CD4-positive, alpha-beta memory T cell (primary cell): ENCODE data around the gene CPLX3. TPM values are rescaled to one million over a fixed set of nuclear protein-coding genes. Genes with fewer than 3 reads are reported as not detected.

Source experiments
- CTCF ChIA-PET: fragments of 350-600 bp; sonication (Branson Sonifier 250); formaldehyde crosslinking; loops from one replicate; lab custom pipeline; 2021; ENCODE audit warnings: inconsistent platforms; ENCODE audit not compliant: partially characterized antibody; lab: Charles Lee
- POLR2A ChIA-PET: fragments of 350-600 bp; sonication (Branson Sonifier 250); formaldehyde crosslinking; loops from one replicate; lab custom pipeline; 2021; ENCODE audit not compliant: partially characterized antibody; lab: Charles Lee
- DNase-seq, 5 donors: peaks; one replicate each; pipeline versions ENCODE4 v3.0.0 to v3.0.0-alpha.2; 2020 to 2022; ENCODE audit warnings: mixed read lengths in 1 of 5
- H3K27ac ChIP-seq: one replicate; pipeline ENCODE4 v1.7.0; 2013; ENCODE audit warnings: low read depth, low read length
- H3K27me3 ChIP-seq: 2 replicates; pipeline ENCODE4 v1.7.0; 2013; ENCODE audit warnings: mild to moderate bottlenecking, low read length, moderate library complexity; ENCODE audit not compliant: insufficient read depth
- H3K36me3 ChIP-seq: 2 replicates; pipeline ENCODE4 v1.7.0; 2013; ENCODE audit warnings: mild to moderate bottlenecking, low read length, moderate library complexity; ENCODE audit not compliant: insufficient read depth
- H3K4me1 ChIP-seq: 2 replicates; pipeline ENCODE4 v1.7.0; 2013; ENCODE audit warnings: mild to moderate bottlenecking, low read length, moderate library complexity; ENCODE audit not compliant: insufficient read depth
- H3K4me3 ChIP-seq, 2 donors: one replicate each; pipeline ENCODE4 v1.7.0; 2013; ENCODE audit warnings: low read length in 2 of 2, mild to moderate bottlenecking in 1 of 2
- H3K9me3 ChIP-seq, 2 donors: one replicate each; pipeline ENCODE4 v1.7.0; 2013; ENCODE audit warnings: low read length in 2 of 2, control low read depth in 1 of 2; ENCODE audit not compliant: control insufficient read depth in 1 of 2
- H3K27ac Mint-ChIP-seq, 7 donors: one replicate each; pipeline ENCODE4 v1.8.0; 2020 to 2021; ENCODE audit warnings: mixed read lengths in 7 of 7, mild to moderate bottlenecking in 6 of 7, inconsistent platforms in 3 of 7, moderate library complexity in 3 of 7
- H3K27me3 Mint-ChIP-seq, 2 donors: one replicate each; pipeline ENCODE4 v1.8.0; 2020 to 2021; ENCODE audit warnings: mixed read lengths in 2 of 2
- H3K36me3 Mint-ChIP-seq, 2 donors: one replicate each; pipeline ENCODE4 v1.8.0; 2020 to 2021; ENCODE audit warnings: mixed read lengths in 2 of 2, inconsistent platforms in 1 of 2, mild to moderate bottlenecking in 1 of 2
- H3K4me1 Mint-ChIP-seq, 4 donors: one replicate each; pipeline ENCODE4 v1.8.0; 2020 to 2021; ENCODE audit warnings: mixed read lengths in 4 of 4, mild to moderate bottlenecking in 1 of 4
- H3K4me3 Mint-ChIP-seq, 8 donors: one replicate each; pipeline ENCODE4 v1.8.0; 2020 to 2021; ENCODE audit warnings: mixed read lengths in 8 of 8, mild to moderate bottlenecking in 7 of 8, moderate library complexity in 6 of 8, inconsistent platforms in 3 of 8
- H3K9me3 Mint-ChIP-seq, 8 donors: one replicate each; pipeline ENCODE4 v1.8.0; 2020 to 2021; ENCODE audit warnings: mixed read lengths in 8 of 8, mild to moderate bottlenecking in 5 of 8, inconsistent platforms in 3 of 8, moderate library complexity in 1 of 8
- intact Hi-C: fragments of 100-400 bp; cut with micrococcal nuclease; formaldehyde crosslinking; loops from one replicate; pipeline ENCODE4 v1.15.1; 2023
- polyA plus RNA-seq, 2 donors: library from polyadenylated mRNA; unstranded; fragments of 300-500 nt; fragmentation: Illumina TruSeq; gene quantifications; one replicate each; pipeline ENCODE4 v1.2.3, GENCODE V29; 2021
- total RNA-seq, 2 experiments: library from RNA; stranded (reverse); gene quantifications; one replicate each; pipeline ENCODE4 v1.2.3, GENCODE V29; 2021

The CPLX3 gene
- total and polyA plus RNA-seq, 4 experiments from 2014 or later: not detected

DNA sequence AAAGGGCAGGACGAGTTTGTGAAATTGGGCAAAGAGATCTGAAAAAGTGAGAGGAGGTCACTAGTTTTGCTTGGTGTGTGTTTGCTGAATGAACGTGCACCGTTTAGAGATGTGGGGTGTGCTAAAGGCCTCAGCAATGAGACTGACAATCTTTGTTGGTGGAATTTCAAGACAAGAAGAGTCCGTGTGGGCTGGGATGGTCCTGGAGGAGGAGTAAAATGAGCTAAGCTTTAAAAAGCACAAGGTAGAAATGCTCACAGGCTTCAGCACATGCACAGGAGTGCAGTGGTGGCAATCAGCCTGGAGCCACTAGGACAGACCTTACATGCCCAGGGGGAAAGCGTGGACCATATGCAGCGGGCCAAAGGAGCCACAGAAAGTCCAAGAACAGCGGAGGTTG, 1.5 kb upstream of the CPLX3 start:
- H3K9me3 Mint-ChIP-seq: peaks cover 0 to 1% (median 0%) of the 10 kb centered on the region in 8 donors
- POLR2A ChIA-PET: interaction anchor here (0.6 kb wide), 1 partner anchor 14 kb away, joined by 4 read pairs; no protein-coding TSS in a partner anchor

DNA sequence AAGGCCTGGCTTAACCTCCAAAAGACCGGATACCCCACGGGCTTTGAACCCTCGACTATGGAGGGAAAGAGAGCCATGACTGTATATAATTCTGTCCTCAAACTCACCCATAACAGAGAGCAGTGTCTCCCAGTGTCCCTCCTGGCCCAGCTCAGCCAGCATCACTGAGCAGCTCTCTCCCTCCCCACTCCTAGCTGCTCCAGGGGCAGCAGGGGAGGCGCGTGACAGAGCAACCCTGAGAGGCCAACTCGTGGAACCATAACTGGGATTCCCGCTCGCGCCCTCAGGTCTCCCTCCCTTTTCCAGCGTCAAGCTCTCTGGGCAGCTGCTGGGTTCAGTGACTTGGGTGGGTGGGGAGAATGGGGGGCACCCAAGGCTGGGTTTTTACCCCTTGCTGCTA, 561 bp upstream of the CPLX3 start:
- intact Hi-C loops: no loop called here
- H3K27ac ChIP-seq: no peak overlapping the region
- H3K4me1 ChIP-seq: no peaks in the 10 kb centered on the region
- Mint-ChIP-seq H3K27ac (no peak overlapping the region), H3K4me1 (peaks cover 0 to 9% (median 3%) of the 10 kb centered on the region in 4 donors), H3K27me3 (peaks cover 7 to 11% of the 10 kb centered on the region in 2 donors), H3K4me3 (no peak overlapping the region), H3K36me3 (no peaks in the 10 kb centered on the region), H3K9me3 (peaks cover 0 to 1% (median 0%) of the 10 kb centered on the region in 8 donors)
- CTCF ChIA-PET: interaction anchor here (0.8 to 2.6 kb wide), 4 partner anchors 10 to 125 kb away, joined by 3 to 7 read pairs (median 3); no protein-coding TSS in a partner anchor
- H3K4me3 ChIP-seq: no peak overlapping the region
- no peaks in the 10 kb centered on the region for H3K9me3 ChIP-seq
- POLR2A ChIA-PET: interaction anchor here (0.9 to 1.2 kb wide), 4 partner anchors 10 to 80 kb away, joined by 3 read pairs; no protein-coding TSS in a partner anchor
- H3K36me3 ChIP-seq: no peaks in the 10 kb centered on the region
- no peak for DNase-seq
- peaks cover 11% of the 10 kb centered on the region for H3K27me3 ChIP-seq

More for the DNA sequence above, 1.5 kb upstream of the CPLX3 start:
- H3K27me3 Mint-ChIP-seq: peaks cover 7 to 11% of the 10 kb centered on the region in 2 donors
- no peak overlapping the region for H3K4me3 ChIP-seq
- H3K27ac Mint-ChIP-seq: peak overlapping the region in 2 of 7 donors; percentile 37 to 39
- no peak for DNase-seq
- H3K9me3 ChIP-seq: no peaks in the 10 kb centered on the region
- H3K4me1 ChIP-seq: no peaks in the 10 kb centered on the region
- peaks cover 0 to 9% (median 3%) of the 10 kb centered on the region in 4 donors for H3K4me1 Mint-ChIP-seq
- peaks cover 11% of the 10 kb centered on the region for H3K27me3 ChIP-seq
- no peaks in the 10 kb centered on the region for H3K36me3 ChIP-seq
- no peak overlapping the region for H3K27ac ChIP-seq
- H3K4me3 Mint-ChIP-seq: no peak overlapping the region
- CTCF ChIA-PET: interaction anchor here (1.5 kb wide), 1 partner anchor 125 kb away, joined by 3 read pairs; no protein-coding TSS in a partner anchor
- intact Hi-C loops: no loop called here
- no peaks in the 10 kb centered on the region for H3K36me3 Mint-ChIP-seq

DNA sequence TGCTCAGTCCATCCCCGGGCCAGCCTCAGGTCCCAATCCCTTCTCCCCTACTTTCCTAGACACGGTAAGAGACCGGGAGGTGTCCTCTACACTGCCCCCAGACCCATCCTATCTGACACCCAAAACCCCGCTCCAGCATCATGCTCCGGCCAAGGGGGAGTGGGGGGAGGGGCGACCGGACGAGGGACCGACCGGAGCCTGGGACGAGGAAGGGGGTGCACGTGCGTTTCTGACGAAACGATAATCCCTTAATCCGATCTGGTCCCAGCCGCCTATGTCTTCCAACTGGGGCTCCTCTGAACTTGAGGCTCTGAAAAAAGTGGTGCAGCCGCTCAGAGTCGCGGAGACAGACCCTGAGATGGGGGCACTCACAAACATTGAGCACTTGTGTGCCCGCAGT, 494 bp downstream of the CPLX3 start:
- intact Hi-C loops: loop anchor here (1.0 kb wide), 1 partner anchor 168 kb away; the partner anchor contains the start of gene SCAMP5
- H3K27me3 ChIP-seq: peaks cover 11% of the 10 kb centered on the region
- POLR2A ChIA-PET: interaction anchor here (0.9 to 1.2 kb wide), 4 partner anchors 37 to 79 kb away, joined by 3 read pairs; no protein-coding TSS in a partner anchor

DNA sequence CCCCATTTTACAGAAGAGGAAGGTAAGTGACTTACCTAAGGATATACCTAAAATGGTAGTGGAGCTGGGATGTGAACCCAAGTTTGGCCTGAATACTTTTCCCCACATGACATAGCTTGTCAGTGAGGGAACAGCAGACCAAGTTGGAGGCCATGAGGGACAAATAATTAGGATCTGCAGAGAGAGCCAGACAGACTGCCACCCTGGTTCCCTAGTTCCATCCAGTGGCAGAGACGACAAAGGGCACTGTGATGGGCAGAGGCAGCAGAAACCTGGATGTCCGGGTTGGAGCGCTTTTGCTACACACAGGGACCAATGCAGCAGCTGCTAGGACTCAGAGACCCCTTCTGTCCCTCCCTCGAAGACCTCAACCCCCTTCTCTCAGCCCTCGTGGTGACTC, 1.2 kb downstream of the CPLX3 start:
- Mint-ChIP-seq H3K36me3 (no peaks in the 10 kb centered on the region), H3K4me3 (no peak overlapping the region), H3K9me3 (peaks cover 0 to 1% (median 0%) of the 10 kb centered on the region in 8 donors), H3K27me3 (peaks cover 7 to 11% of the 10 kb centered on the region in 2 donors), H3K27ac (no peak overlapping the region), H3K4me1 (peaks cover 0 to 9% (median 3%) of the 10 kb centered on the region in 4 donors)
- Histone ChIP-seq H3K27me3 (peaks cover 11% of the 10 kb centered on the region), H3K4me3 (no peak overlapping the region), H3K9me3 (no peaks in the 10 kb centered on the region), H3K27ac (no peak overlapping the region), H3K36me3 (no peaks in the 10 kb centered on the region), H3K4me1 (no peaks in the 10 kb centered on the region)
- ChIA-PET CTCF (interaction anchor here (0.8 to 2.6 kb wide), 5 partner anchors 9 to 74 kb away, joined by 3 to 8 read pairs (median 5); partner anchors contain the start of gene LMAN1L), POLR2A (interaction anchor here (0.5 kb wide), 1 partner anchor 18 kb away, joined by 3 read pairs; no protein-coding TSS in a partner anchor)
- DNase-seq: no peak
- intact Hi-C loops: loop anchor here (1.0 kb wide), 1 partner anchor 168 kb away; the partner anchor contains the start of gene SCAMP5

More for the DNA sequence above, 494 bp downstream of the CPLX3 start:
- peaks cover 0 to 9% (median 3%) of the 10 kb centered on the region in 4 donors for H3K4me1 Mint-ChIP-seq
- H3K36me3 Mint-ChIP-seq: no peaks in the 10 kb centered on the region
- Histone ChIP-seq H3K4me1 (no peaks in the 10 kb centered on the region), H3K4me3 (no peak overlapping the region), H3K36me3 (no peaks in the 10 kb centered on the region), H3K9me3 (no peaks in the 10 kb centered on the region), H3K27ac (no peak overlapping the region)
- H3K27me3 Mint-ChIP-seq: peaks cover 7 to 11% of the 10 kb centered on the region in 2 donors
- CTCF ChIA-PET: interaction anchor here (0.8 to 2.6 kb wide), 6 partner anchors 10 to 124 kb away, joined by 3 to 8 read pairs (median 4); no protein-coding TSS in a partner anchor
- DNase-seq: no peak
- no peak overlapping the region for H3K4me3 Mint-ChIP-seq
- peaks cover 0 to 1% (median 0%) of the 10 kb centered on the region in 8 donors for H3K9me3 Mint-ChIP-seq
- no peak overlapping the region for H3K27ac Mint-ChIP-seq

DNA sequence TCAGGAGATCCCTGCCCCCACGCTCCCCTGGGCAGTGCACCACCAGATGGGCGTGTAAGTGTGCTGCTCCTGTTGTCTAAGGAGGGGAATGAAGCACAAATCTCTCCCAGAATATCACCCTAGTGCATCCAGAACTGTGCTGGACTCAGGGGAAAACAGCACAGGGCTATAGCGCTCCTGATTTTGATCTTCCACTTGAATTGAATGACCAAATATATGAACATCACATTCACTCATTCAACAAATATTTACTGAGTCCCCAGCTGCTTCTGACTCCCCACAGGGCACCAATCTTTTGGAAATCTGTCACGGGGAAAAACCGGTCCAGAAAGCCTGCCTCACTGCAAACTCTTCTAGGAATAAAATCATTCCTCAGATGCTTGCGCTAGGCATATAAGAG, 2.4 kb downstream of the CPLX3 start:
- DNase-seq: no peak
- Histone ChIP-seq H3K9me3 (no peaks in the 10 kb centered on the region), H3K27me3 (peaks cover 11% of the 10 kb centered on the region), H3K27ac (no peak overlapping the region), H3K4me3 (no peak overlapping the region), H3K4me1 (no peaks in the 10 kb centered on the region), H3K36me3 (no peaks in the 10 kb centered on the region)
- Mint-ChIP-seq H3K9me3 (peaks cover 0 to 1% (median 0%) of the 10 kb centered on the region in 8 donors), H3K27ac (no peak overlapping the region), H3K36me3 (no peaks in the 10 kb centered on the region), H3K4me3 (no peak overlapping the region), H3K4me1 (peaks cover 0 to 9% (median 3%) of the 10 kb centered on the region in 4 donors), H3K27me3 (peaks cover 7 to 11% of the 10 kb centered on the region in 2 donors)
- CTCF ChIA-PET: interaction anchor here (0.7 to 1.8 kb wide), 4 partner anchors 29 to 196 kb away, joined by 3 to 8 read pairs (median 4); no protein-coding TSS in a partner anchor
- POLR2A ChIA-PET: no interaction called here
- intact Hi-C loops: no loop called here

DNA sequence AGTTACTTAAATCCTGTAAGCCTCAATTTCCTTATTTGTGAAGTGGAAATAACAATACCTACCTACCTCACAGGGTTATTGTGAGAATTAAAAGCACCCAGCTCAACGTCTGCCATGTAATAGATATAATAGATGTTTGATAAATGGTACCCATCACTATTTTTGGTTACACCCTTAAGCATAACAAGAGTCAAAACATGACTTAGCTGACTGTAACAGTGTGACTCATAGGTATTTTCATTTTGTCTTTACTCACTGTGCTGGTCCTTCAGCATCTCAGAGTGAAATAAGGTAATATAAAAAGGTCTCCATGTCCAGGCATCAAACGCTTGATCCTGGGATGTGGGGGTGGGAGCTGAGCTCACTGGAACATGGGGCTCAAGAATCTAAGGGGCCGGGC, 3.1 kb downstream of the CPLX3 start:
- no peaks in the 10 kb centered on the region for H3K9me3 ChIP-seq
- no peaks in the 10 kb centered on the region for H3K36me3 ChIP-seq
- H3K9me3 Mint-ChIP-seq: peaks cover 0 to 1% (median 0%) of the 10 kb centered on the region in 8 donors
- H3K4me3 ChIP-seq: no peak overlapping the region
- no peak overlapping the region for H3K27ac Mint-ChIP-seq
- no peak overlapping the region for H3K4me3 Mint-ChIP-seq
- CTCF ChIA-PET: interaction anchor here (0.7 to 1.3 kb wide), 3 partner anchors 29 to 197 kb away, joined by 3 to 5 read pairs (median 4); no protein-coding TSS in a partner anchor
- no peak overlapping the region for H3K27ac ChIP-seq
- H3K4me1 Mint-ChIP-seq: peaks cover 0 to 9% (median 3%) of the 10 kb centered on the region in 4 donors
- H3K36me3 Mint-ChIP-seq: no peaks in the 10 kb centered on the region
- intact Hi-C loops: no loop called here
- peaks cover 7 to 11% of the 10 kb centered on the region in 2 donors for H3K27me3 Mint-ChIP-seq
- H3K27me3 ChIP-seq: peaks cover 11% of the 10 kb centered on the region
- H3K4me1 ChIP-seq: no peaks in the 10 kb centered on the region
- no peak for DNase-seq
- POLR2A ChIA-PET: no interaction called here

DNA sequence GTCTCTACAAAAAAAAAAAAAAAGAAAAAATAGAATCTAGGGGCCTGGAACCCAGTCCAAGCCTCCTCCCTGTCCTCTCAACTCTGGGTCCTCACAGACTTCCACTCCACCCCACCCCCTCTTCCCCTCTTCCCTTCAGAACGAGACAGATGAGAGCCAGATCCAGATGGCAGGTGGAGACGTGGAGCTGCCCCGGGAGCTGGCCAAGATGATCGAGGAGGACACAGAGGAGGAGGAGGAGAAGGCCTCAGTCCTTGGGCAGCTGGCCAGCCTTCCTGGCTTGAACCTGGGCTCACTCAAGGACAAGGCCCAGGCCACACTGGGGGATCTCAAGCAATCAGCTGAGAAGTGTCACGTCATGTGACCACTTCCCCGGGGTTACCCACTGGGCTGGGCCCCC, 3.6 kb downstream of the CPLX3 start:
- H3K27me3 ChIP-seq: peaks cover 11% of the 10 kb centered on the region
- H3K4me1 ChIP-seq: no peaks in the 10 kb centered on the region
- H3K9me3 ChIP-seq: no peaks in the 10 kb centered on the region
- Mint-ChIP-seq H3K4me3 (no peak overlapping the region), H3K9me3 (peaks cover 0 to 1% (median 0%) of the 10 kb centered on the region in 8 donors), H3K27ac (no peak overlapping the region), H3K36me3 (no peaks in the 10 kb centered on the region), H3K4me1 (peaks cover under 1 to 5% (median 3%) of the 10 kb centered on the region in 4 donors), H3K27me3 (peaks cover 7 to 9% of the 10 kb centered on the region in 2 donors)
- intact Hi-C loops: no loop called here
- no peak overlapping the region for H3K27ac ChIP-seq
- ChIA-PET POLR2A (interaction anchor here (1.2 kb wide), 1 partner anchor 77 kb away, joined by 3 read pairs; the partner anchor contains the start of gene FAM219B), CTCF (interaction anchor here (1.0 to 1.7 kb wide), 3 partner anchors 53 to 195 kb away, joined by 3 to 5 read pairs (median 3); no protein-coding TSS in a partner anchor)
- no peak overlapping the region for H3K4me3 ChIP-seq
- no peak for DNase-seq
- H3K36me3 ChIP-seq: no peaks in the 10 kb centered on the region
